Upper lobe of left lung (tissue), 4 donors: ENCODE results near the gene RLN2.

Experiments
- EP300 ChIP-seq, 4 donors: sonication (generic); formaldehyde crosslinking; IDR thresholded peaks; one replicate each; pipeline ENCODE4 v1.5.1; 2017; ENCODE audit warnings: antibody characterized with exemption in 4 of 4, control low read depth in 2 of 4
- POLR2A ChIP-seq, 4 donors: fragments of 450-650 bp; IDR thresholded peaks; one replicate each; pipeline ENCODE4 v1.5.1; 2016 to 2017; ENCODE audit warnings: antibody characterized with exemption in 4 of 4, mild to moderate bottlenecking in 2 of 4
- POLR2AphosphoS5 ChIP-seq, 2 donors: sonication (generic); formaldehyde crosslinking; IDR thresholded peaks; one replicate each; pipeline ENCODE4 v1.5.1; 2017; ENCODE audit warnings: antibody characterized with exemption in 2 of 2
- TF ChIP-seq, protein P1 (sequence below), 6 experiments: fragments of 450-650 bp in 4 of 6; fragments of 200-600 bp in 2 of 6; sonication (generic) in 2 of 6; IDR thresholded peaks; one replicate each; pipeline ENCODE4 v1.5.1; 2016 to 2019; ENCODE audit warnings: antibody characterized with exemption in 6 of 6

DNA sequence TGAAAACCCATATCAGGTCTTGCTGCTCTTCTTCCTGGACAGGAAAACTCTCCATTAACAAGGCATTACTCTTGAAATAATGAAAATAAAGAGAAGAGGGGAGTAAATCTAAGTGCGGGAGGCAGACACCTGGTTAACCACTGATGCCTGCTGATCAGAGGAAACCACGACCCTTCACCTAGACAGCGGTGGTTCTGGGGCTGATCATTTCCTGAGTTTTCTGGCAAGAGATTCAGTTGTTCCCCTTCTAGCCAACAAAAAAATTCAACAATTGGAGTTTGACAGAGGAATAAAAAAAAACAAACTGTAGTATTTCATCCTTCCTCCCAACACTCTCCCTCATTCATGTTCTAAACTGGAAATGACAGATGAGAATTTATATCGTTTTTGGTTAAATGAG is 3.0 kb downstream of the RLN2 start:
- TF ChIP-seq, protein P1, sequence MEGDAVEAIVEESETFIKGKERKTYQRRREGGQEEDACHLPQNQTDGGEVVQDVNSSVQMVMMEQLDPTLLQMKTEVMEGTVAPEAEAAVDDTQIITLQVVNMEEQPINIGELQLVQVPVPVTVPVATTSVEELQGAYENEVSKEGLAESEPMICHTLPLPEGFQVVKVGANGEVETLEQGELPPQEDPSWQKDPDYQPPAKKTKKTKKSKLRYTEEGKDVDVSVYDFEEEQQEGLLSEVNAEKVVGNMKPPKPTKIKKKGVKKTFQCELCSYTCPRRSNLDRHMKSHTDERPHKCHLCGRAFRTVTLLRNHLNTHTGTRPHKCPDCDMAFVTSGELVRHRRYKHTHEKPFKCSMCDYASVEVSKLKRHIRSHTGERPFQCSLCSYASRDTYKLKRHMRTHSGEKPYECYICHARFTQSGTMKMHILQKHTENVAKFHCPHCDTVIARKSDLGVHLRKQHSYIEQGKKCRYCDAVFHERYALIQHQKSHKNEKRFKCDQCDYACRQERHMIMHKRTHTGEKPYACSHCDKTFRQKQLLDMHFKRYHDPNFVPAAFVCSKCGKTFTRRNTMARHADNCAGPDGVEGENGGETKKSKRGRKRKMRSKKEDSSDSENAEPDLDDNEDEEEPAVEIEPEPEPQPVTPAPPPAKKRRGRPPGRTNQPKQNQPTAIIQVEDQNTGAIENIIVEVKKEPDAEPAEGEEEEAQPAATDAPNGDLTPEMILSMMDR (IDR thresholded peaks at IDR 0.05) = no peak
- TF ChIP-seq POLR2A (IDR thresholded peaks at IDR 0.05) = no peak
- no peak for TF ChIP-seq EP300 (IDR thresholded peaks at IDR 0.05)
- no peak for TF ChIP-seq POLR2AphosphoS5 (IDR thresholded peaks at IDR 0.05)
